Caco-2 (cell line): Measurements from ENCODE around the gene PUS1. TPM values are rescaled to one million over a fixed set of nuclear protein-coding genes. Genes with fewer than 3 reads are reported as not detected.

Source experiments
- BruUV-seq: library from RNA; stranded (reverse); fragments of 400-500 nt; replicated peaks from 2 replicates; lab custom pipeline; 2021; lab: Mats Ljungman, UMichigan
- CTCF ChIA-PET: fragments of 300-600 bp; sonication (Branson Sonifier 250); formaldehyde crosslinking; loops from one replicate; lab custom pipeline; 2022; ENCODE audit warnings: antibody characterized with exemption; lab: Charles Lee
- POLR2A ChIA-PET: fragments of 300-600 bp; sonication (Branson Sonifier 250); formaldehyde crosslinking; loops from one replicate; lab custom pipeline; 2022; ENCODE audit warnings: antibody characterized with exemption; lab: Charles Lee
- DNase-seq, 2 experiments: peaks; one replicate each; pipeline versions ENCODE4 v3.0.0 to v3.0.0-alpha.2; 2020 to 2022
- H3K27me3 ChIP-seq: replicated peaks from 2 replicates; pipeline ENCODE4 v1.6.0; 2011; ENCODE audit warnings: low read length; ENCODE audit not compliant: control insufficient read depth, insufficient read depth
- H3K36me3 ChIP-seq: 2 replicates; pipeline ENCODE4 v1.5.1; 2011; ENCODE audit warnings: low read length; ENCODE audit not compliant: control insufficient read depth, insufficient read depth
- H3K4me1 ChIP-seq: fragments of 250-450 bp; sonication (Bioruptor Pico); 2 replicates; pipeline ENCODE4 v1.5.1; 2020; ENCODE audit warnings: mild to moderate bottlenecking
- H3K4me3 ChIP-seq: 2 replicates; pipeline ENCODE4 v1.5.1; 2011; ENCODE audit warnings: low read depth, mild to moderate bottlenecking, control low read depth, low read length
- H3K9me3 ChIP-seq: fragments of 250-450 bp; sonication (Bioruptor Pico); 2 replicates; pipeline ENCODE4 v1.5.1; 2020; ENCODE audit warnings: mild to moderate bottlenecking, moderate library complexity
- H3K27ac Mint-ChIP-seq: one replicate; pipeline ENCODE4 v1.8.0; 2022; ENCODE audit warnings: mixed read lengths; ENCODE audit not compliant: unreplicated experiment
- H3K27me3 Mint-ChIP-seq: one replicate; pipeline ENCODE4 v1.8.0; 2022; ENCODE audit warnings: mixed read lengths; ENCODE audit not compliant: insufficient read depth, unreplicated experiment
- H3K36me3 Mint-ChIP-seq: one replicate; pipeline ENCODE4 v1.8.0; 2022; ENCODE audit warnings: mild to moderate bottlenecking, mixed read lengths; ENCODE audit not compliant: insufficient read depth, unreplicated experiment
- H3K4me1 Mint-ChIP-seq: one replicate; pipeline ENCODE4 v1.8.0; 2022; ENCODE audit warnings: low read depth, mixed read lengths; ENCODE audit not compliant: unreplicated experiment
- H3K4me3 Mint-ChIP-seq: one replicate; pipeline ENCODE4 v1.8.0; 2022; ENCODE audit warnings: mild to moderate bottlenecking, moderate library complexity, mixed read lengths; ENCODE audit not compliant: unreplicated experiment
- H3K9me3 Mint-ChIP-seq: one replicate; pipeline ENCODE4 v1.8.0; 2022; ENCODE audit warnings: mixed read lengths; ENCODE audit not compliant: unreplicated experiment
- CTCF ChIP-seq, 2 experiments: fragments of 200-600 bp in 1 of 2; IDR thresholded peaks; 1 replicate in 1 of 2; 2 replicates in 1 of 2; pipeline versions ENCODE4 v1.5.1 to v1.8.0; 2011 to 2022; ENCODE audit warnings: antibody characterized with exemption in 1 of 2, control low read depth in 1 of 2, inconsistent platforms in 1 of 2, low read depth in 1 of 2, low read length in 1 of 2, mild to moderate bottlenecking in 1 of 2, moderate library complexity in 1 of 2; ENCODE audit not compliant: insufficient read depth in 1 of 2, severe bottlenecking in 1 of 2, unreplicated experiment in 1 of 2
- intact Hi-C: fragments of 100-400 bp; cut with micrococcal nuclease; formaldehyde crosslinking; loops from one replicate; pipeline ENCODE4 v1.10.0; 2022; ENCODE audit not compliant: unreplicated experiment
- total RNA-seq: library from RNA; stranded (reverse); gene quantifications from 2 replicates; pipeline ENCODE4 v1.2.3, GENCODE V29; 2022

The PUS1 gene
- total RNA-seq, 1 experiment from 2014 or later, result 71.9 TPM

GRCh38 chr12:131942671-131943070 lies 13.6 kb downstream of the PUS1 start:
- Mint-ChIP-seq H3K9me3 (no peaks in the 10 kb centered on the region), H3K27ac (no peak overlapping the region), H3K27me3 (no peaks in the 10 kb centered on the region), H3K4me1 (no peaks in the 10 kb centered on the region), H3K4me3 (no peak overlapping the region), H3K36me3 (peaks cover 70% of the 10 kb centered on the region)
- Histone ChIP-seq H3K9me3 (no peaks in the 10 kb centered on the region), H3K36me3 (no peaks in the 10 kb centered on the region; the same call in 1 of the 2 replicates), H3K27me3 (no peaks in the 10 kb centered on the region), H3K4me1 (no peaks in the 10 kb centered on the region), H3K4me3 (no peak overlapping the region)
- no TSS peak for BruUV-seq
- intact Hi-C loops, result no loop called here
- ChIA-PET CTCF (no interaction called here), POLR2A (no interaction called here)
- no peak for TF ChIP-seq CTCF (IDR thresholded peaks at IDR 0.05; ENCODE audit: insufficient read depth in 1 of 2, low read depth in 1 of 2, low read length in 1 of 2, severe bottlenecking in 1 of 2, unreplicated experiment in 1 of 2)
- peak in 1 of 2 experiments; percentile 8 for DNase-seq

GRCh38 chr12:131943389-131943788 lies 14.3 kb downstream of the PUS1 start:
- peaks cover 64% of the 10 kb centered on the region for H3K36me3 Mint-ChIP-seq
- POLR2A ChIA-PET, result no interaction called here

GRCh38 chr12:131943876-131944275 lies 14.8 kb downstream of the PUS1 start:
- Mint-ChIP-seq H3K27ac (no peak overlapping the region), H3K9me3 (no peaks in the 10 kb centered on the region), H3K4me1 (no peaks in the 10 kb centered on the region), H3K27me3 (no peaks in the 10 kb centered on the region), H3K36me3 (peaks cover 64% of the 10 kb centered on the region), H3K4me3 (no peak overlapping the region)
- DNase-seq, result peak in 1 of 2 experiments; percentile 12
- no peak for TF ChIP-seq CTCF (IDR thresholded peaks at IDR 0.05; ENCODE audit: insufficient read depth in 1 of 2, low read depth in 1 of 2, low read length in 1 of 2, severe bottlenecking in 1 of 2, unreplicated experiment in 1 of 2)
- Histone ChIP-seq H3K27me3 (no peaks in the 10 kb centered on the region), H3K4me1 (no peaks in the 10 kb centered on the region), H3K9me3 (no peaks in the 10 kb centered on the region), H3K4me3 (no peak overlapping the region), H3K36me3 (no peaks in the 10 kb centered on the region; the same call in 1 of the 2 replicates)
- intact Hi-C loops, result no loop called here
- ChIA-PET CTCF (no interaction called here), POLR2A (no interaction called here)
- BruUV-seq, result no TSS peak

More at GRCh38 chr12:131943389-131943788, 14.3 kb downstream of the PUS1 start:
- Mint-ChIP-seq H3K9me3 (no peaks in the 10 kb centered on the region), H3K27ac (no peak overlapping the region), H3K4me3 (no peak overlapping the region), H3K27me3 (no peaks in the 10 kb centered on the region), H3K4me1 (no peaks in the 10 kb centered on the region)
- intact Hi-C loops, result no loop called here
- DNase-seq, result no peak
- Histone ChIP-seq H3K27me3 (no peaks in the 10 kb centered on the region), H3K4me3 (no peak overlapping the region), H3K4me1 (no peaks in the 10 kb centered on the region), H3K36me3 (no peaks in the 10 kb centered on the region; the same call in 1 of the 2 replicates), H3K9me3 (no peaks in the 10 kb centered on the region)
- CTCF ChIA-PET, result no interaction called here
- no peak for TF ChIP-seq CTCF (IDR thresholded peaks at IDR 0.05; ENCODE audit: insufficient read depth in 1 of 2, low read depth in 1 of 2, low read length in 1 of 2, severe bottlenecking in 1 of 2, unreplicated experiment in 1 of 2)
- BruUV-seq, result no TSS peak
